GM12873 (cell line): Measurements from ENCODE around the gene CCNQ.
A peak's percentile ranks its signal among the peaks of the same experiment; 100 is the strongest.

ENCODE experiments used
- CTCF ChIP-seq: IDR thresholded peaks from 2 replicates; pipeline ENCODE4 v1.5.1; 2012; ENCODE audit warnings: low read depth, mild to moderate bottlenecking, moderate library complexity, low read length, control low read depth; ENCODE audit not compliant: insufficient read depth; ENCODE audit errors: missing control alignments

CCNQ gene

GRCh38 chrX:153643431-153644351 lies 44.8 kb upstream of the CCNQ start:
- TF ChIP-seq CTCF: peak; percentile 4

- no peak for TF ChIP-seq CTCF
Observed at GRCh38 chrX:153642655-153643430, 43.9 kb upstream of the CCNQ start.

GRCh38 chrX:153642051-153642654 lies 43.2 kb upstream of the CCNQ start:
- TF ChIP-seq CTCF: no peak

GRCh38 chrX:153641627-153642026 lies 42.7 kb upstream of the CCNQ start:
- TF ChIP-seq CTCF: no peak

- no peak for TF ChIP-seq CTCF
Observed at GRCh38 chrX:153640736-153641575, 42.0 kb upstream of the CCNQ start.

GRCh38 chrX:153640045-153640686 lies 41.2 kb upstream of the CCNQ start:
- TF ChIP-seq CTCF: no peak
